Tibial nerve (tissue), 4 donors: ENCODE measurements around the gene PNMA1. TPM values are rescaled to one million over a fixed set of nuclear protein-coding genes. Genes with fewer than 3 reads are reported as not detected.

Experiments used
- DNase-seq, 2 donors: peaks; one replicate each; pipeline ENCODE4 v3.0.0-alpha.2; 2019; ENCODE audit warnings: low spot score in 2 of 2
- H3K27ac ChIP-seq, 4 donors: fragments of 200-600 bp; sonication (generic) in 3 of 4; one replicate each; pipeline ENCODE4 v1.5.1; 2017 to 2019; ENCODE audit warnings: mild to moderate bottlenecking in 1 of 4
- H3K27me3 ChIP-seq, 2 donors: fragments of 200-600 bp; sonication (generic) in 1 of 2; one replicate each; pipeline versions ENCODE4 v1.5.1 to v1.6.0; 2017 to 2019
- H3K36me3 ChIP-seq, 3 donors: fragments of 200-600 bp; sonication (generic); one replicate each; pipeline ENCODE4 v1.5.1; 2018 to 2019
- H3K4me1 ChIP-seq, 4 donors: fragments of 200-600 bp; sonication (generic) in 3 of 4; one replicate each; pipeline ENCODE4 v1.5.1; 2017 to 2019
- H3K4me3 ChIP-seq, 4 donors: fragments of 200-600 bp; sonication (generic) in 3 of 4; one replicate each; pipeline ENCODE4 v1.5.1; 2017 to 2019; ENCODE audit warnings: mild to moderate bottlenecking in 1 of 4, moderate library complexity in 1 of 4
- H3K9me3 ChIP-seq, 4 donors: fragments of 200-600 bp; sonication (generic) in 3 of 4; one replicate each; pipeline ENCODE4 v1.5.1; 2017 to 2019
- EP300 ChIP-seq, 2 donors: sonication (generic); formaldehyde crosslinking; IDR thresholded peaks; one replicate each; pipeline ENCODE4 v1.6.1; 2017; ENCODE audit warnings: antibody characterized with exemption in 2 of 2, mild to moderate bottlenecking in 1 of 2
- POLR2A ChIP-seq, 2 donors: fragments of 450-650 bp; IDR thresholded peaks; one replicate each; pipeline ENCODE4 v1.6.1; 2017; ENCODE audit warnings: antibody characterized with exemption in 2 of 2, mild to moderate bottlenecking in 2 of 2, moderate library complexity in 2 of 2
- WGBS, 2 donors: methylation state at CpG; one replicate each; pipeline ENCODE4 v1.1.5; 2018; 5-methylcytosine and 5-hydroxymethylcytosine counted together
- total RNA-seq, 4 donors: library from RNA; depleted of rRNA; stranded (reverse); fragments of >200 nt; gene quantifications; one replicate each; pipeline ENCODE4 v1.1.0, GENCODE V29; 2016
- TF ChIP-seq, protein P1 (sequence below), 5 experiments: fragments of 200-600 bp in 3 of 5; fragments of 450-650 bp in 2 of 5; sonication (generic) in 3 of 5; IDR thresholded peaks; one replicate each; pipeline ENCODE4 v1.5.1; 2016 to 2019; ENCODE audit warnings: antibody characterized with exemption in 5 of 5, mild to moderate bottlenecking in 3 of 5, moderate library complexity in 2 of 5

The PNMA1 gene
- total RNA-seq, 4 donors from 2014 or later: 21.2 to 43.5 (median 34.2) TPM

DNA sequence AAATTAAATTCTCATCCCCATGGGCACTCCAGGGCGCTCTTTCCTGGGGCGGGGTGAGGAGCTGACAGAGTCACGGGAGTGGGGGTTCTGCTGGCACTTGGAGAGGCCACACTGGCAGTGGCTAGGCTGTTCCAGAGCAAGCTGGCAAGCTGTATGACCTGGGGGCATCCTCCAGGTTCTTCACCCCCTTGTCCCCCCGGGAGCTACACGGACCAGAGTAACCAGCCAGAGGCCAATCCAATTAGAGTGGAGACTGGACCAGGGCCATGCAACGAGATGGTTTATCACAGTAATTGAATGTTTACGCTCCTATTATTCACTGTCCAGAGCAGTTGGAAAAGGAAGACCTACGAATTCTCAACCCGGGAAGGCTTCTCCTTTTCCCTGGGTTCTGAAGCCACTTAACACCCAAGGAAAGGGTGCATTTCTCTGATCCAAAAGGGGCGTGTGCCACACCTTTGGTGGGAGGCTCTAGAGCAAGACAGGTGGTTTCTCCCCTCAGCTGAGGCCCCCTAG is 43.8 kb upstream of the PNMA1 start:
- no peak for DNase-seq
- H3K36me3 ChIP-seq: no peaks in the 10 kb centered on the region
- no peaks in the 10 kb centered on the region for H3K27me3 ChIP-seq
- WGBS, 2 donors: 27 to 28% methylated on average over 7 to 10 of the region's 10 CpGs
- peak overlapping the region; percentile 91 to 99 (median 98) for H3K27ac ChIP-seq
- H3K9me3 ChIP-seq: no peaks in the 10 kb centered on the region
- no peak for TF ChIP-seq EP300 (IDR thresholded peaks at IDR 0.05)
- TF ChIP-seq POLR2A (IDR thresholded peaks at IDR 0.05): no peak
- TF ChIP-seq, protein P1, sequence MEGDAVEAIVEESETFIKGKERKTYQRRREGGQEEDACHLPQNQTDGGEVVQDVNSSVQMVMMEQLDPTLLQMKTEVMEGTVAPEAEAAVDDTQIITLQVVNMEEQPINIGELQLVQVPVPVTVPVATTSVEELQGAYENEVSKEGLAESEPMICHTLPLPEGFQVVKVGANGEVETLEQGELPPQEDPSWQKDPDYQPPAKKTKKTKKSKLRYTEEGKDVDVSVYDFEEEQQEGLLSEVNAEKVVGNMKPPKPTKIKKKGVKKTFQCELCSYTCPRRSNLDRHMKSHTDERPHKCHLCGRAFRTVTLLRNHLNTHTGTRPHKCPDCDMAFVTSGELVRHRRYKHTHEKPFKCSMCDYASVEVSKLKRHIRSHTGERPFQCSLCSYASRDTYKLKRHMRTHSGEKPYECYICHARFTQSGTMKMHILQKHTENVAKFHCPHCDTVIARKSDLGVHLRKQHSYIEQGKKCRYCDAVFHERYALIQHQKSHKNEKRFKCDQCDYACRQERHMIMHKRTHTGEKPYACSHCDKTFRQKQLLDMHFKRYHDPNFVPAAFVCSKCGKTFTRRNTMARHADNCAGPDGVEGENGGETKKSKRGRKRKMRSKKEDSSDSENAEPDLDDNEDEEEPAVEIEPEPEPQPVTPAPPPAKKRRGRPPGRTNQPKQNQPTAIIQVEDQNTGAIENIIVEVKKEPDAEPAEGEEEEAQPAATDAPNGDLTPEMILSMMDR (IDR thresholded peaks at IDR 0.05): no peak
- H3K4me3 ChIP-seq: peak overlapping the region; percentile 74 to 83 (median 78)
- H3K4me1 ChIP-seq: peaks cover 0 to 88% (median 84%) of the 10 kb centered on the region in 4 donors

GRCh38 chr14:73757381-73757780 is 43.2 kb upstream of the PNMA1 start:
- TF ChIP-seq POLR2A (IDR thresholded peaks at IDR 0.05) (no peak), EP300 (IDR thresholded peaks at IDR 0.05) (no peak)
- TF ChIP-seq, protein P1 (IDR thresholded peaks at IDR 0.05): no peak
- Histone ChIP-seq H3K4me3 (peak overlapping the region in 2 of 4 donors; percentile 4 to 83), H3K27me3 (no peaks in the 10 kb centered on the region), H3K9me3 (no peaks in the 10 kb centered on the region), H3K4me1 (peaks cover 0 to 88% (median 84%) of the 10 kb centered on the region in 4 donors), H3K36me3 (no peaks in the 10 kb centered on the region), H3K27ac (peak overlapping the region; percentile 91 to 99 (median 98))
- WGBS, 2 donors: 74 to 83% methylated on average over 1 of the region's 1 CpG
- DNase-seq: no peak

DNA sequence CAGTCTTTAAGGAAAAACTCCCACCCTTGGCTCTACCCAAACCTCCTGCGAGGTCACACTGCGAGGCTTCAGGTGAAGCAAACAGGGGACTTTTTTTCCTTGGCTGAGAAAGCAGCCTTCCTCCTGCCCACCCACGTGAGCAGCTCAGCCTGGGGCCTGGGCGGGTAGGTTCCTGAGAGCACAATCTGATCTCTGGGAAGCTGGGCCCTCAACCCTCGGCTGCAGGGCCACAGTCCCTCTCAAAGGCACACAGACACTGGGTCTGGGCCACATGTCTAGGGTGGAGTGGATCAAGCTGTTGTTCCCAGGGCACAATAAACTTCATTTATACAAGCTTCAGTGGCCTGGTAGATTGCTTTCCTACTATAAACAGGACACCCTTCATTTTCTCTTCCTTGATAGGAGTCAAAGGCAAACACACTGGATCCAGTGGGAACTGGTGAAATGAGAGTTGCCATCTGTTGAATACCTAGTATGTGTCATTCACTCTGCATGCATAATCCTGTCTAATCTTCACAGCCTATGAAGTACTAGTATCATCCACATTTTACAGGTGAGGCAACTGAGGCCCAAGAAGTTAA is 41.3 kb upstream of the PNMA1 start:
- DNase-seq: no peak
- Histone ChIP-seq H3K4me3 (peak overlapping the region in 3 of 4 donors; percentile 1 to 36 (median 24)), H3K9me3 (no peaks in the 10 kb centered on the region), H3K27ac (peak overlapping the region; percentile 60 to 99 (median 98)), H3K4me1 (peaks cover 0 to 88% (median 84%) of the 10 kb centered on the region in 4 donors), H3K27me3 (no peaks in the 10 kb centered on the region), H3K36me3 (no peaks in the 10 kb centered on the region)
- 9 to 17% methylated on average over 5 of the region's 5 CpGs for WGBS, 2 donors
- TF ChIP-seq, protein P1 (IDR thresholded peaks at IDR 0.05): no peak
- peak in 1 of 2 donors; percentile 12 for TF ChIP-seq EP300 (IDR thresholded peaks at IDR 0.05)

DNA sequence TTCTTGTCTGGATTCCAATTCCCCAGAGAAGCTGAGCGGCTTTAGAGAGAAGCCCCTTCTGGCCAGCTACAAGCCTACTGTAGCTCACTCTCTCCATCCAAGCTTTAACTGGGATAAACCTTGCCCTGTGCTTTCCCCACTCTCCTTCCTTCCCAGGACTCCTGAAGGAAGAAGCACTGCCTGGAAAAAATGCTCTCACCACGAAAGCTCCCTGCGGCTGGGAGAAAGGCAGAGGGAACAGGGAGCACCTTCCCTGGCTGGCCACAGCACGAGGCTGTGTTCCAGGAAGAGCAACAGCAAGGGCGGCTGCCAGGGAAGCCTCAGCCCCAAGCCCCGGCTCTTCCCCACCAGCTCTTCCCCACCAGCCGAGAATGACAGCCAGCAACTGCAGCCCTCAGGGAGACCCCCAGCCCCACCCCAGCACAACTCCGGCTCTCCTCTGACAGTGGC is 40.8 kb upstream of the PNMA1 start:
- peak overlapping the region; percentile 60 to 99 (median 98) for H3K27ac ChIP-seq
- H3K4me3 ChIP-seq: peak overlapping the region; percentile 6 to 36 (median 22)
- H3K27me3 ChIP-seq: no peaks in the 10 kb centered on the region
- H3K36me3 ChIP-seq: no peaks in the 10 kb centered on the region
- DNase-seq: peak in 1 of 2 donors; percentile 54
- TF ChIP-seq, protein P1 (IDR thresholded peaks at IDR 0.05): no peak
- peak in 1 of 2 donors; percentile 64 for TF ChIP-seq EP300 (IDR thresholded peaks at IDR 0.05)
- H3K4me1 ChIP-seq: peaks cover 0 to 91% (median 88%) of the 10 kb centered on the region in 4 donors
- 10 to 12% methylated on average over 6 to 8 of the region's 8 CpGs for WGBS, 2 donors
- no peaks in the 10 kb centered on the region for H3K9me3 ChIP-seq
